Activated CD4-positive, alpha-beta T cell treated with anti-CD3 and anti-CD28 coated beads, Interleukin-10, Interleukin-2, amounts not matched to agents 100 ng/mL and 50 ng/mL, durations not matched to agents 16 hours and 8 hours (primary cell): Measurements from ENCODE around the gene TINAGL1.

Experiments used
- DNase-seq: peaks from one replicate; pipeline ENCODE4 v3.0.0-alpha.2; 2020

The TINAGL1 gene

DNA sequence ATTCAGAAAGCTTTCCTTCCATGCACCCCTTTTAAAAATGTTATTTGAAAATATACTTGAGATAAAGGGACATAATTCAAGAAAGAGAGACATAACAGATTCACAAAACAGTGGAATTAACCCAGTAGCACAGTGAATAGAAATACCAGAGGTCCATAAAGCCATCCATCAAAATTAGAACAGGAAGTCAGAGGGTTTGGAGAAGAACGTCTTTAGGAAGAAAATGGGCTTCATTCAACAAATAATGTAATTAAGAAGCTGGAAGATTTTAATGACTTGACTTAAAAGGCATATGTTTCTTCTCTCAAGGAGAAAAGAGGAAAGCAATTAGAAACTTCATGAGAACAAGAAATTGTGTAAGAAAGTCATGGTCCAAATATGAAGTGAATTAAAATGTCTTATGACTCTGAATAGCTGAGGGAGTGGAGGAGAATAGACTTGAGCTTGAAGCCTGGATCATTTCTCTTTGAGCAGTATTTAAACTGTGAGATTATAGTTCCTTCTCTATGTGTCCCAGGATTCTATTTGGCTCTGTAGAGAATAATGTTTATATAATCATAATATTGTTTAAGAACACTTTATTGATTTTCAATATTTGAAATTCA is 33.3 kb downstream of the TINAGL1 start:
- DNase-seq: no peak

DNA sequence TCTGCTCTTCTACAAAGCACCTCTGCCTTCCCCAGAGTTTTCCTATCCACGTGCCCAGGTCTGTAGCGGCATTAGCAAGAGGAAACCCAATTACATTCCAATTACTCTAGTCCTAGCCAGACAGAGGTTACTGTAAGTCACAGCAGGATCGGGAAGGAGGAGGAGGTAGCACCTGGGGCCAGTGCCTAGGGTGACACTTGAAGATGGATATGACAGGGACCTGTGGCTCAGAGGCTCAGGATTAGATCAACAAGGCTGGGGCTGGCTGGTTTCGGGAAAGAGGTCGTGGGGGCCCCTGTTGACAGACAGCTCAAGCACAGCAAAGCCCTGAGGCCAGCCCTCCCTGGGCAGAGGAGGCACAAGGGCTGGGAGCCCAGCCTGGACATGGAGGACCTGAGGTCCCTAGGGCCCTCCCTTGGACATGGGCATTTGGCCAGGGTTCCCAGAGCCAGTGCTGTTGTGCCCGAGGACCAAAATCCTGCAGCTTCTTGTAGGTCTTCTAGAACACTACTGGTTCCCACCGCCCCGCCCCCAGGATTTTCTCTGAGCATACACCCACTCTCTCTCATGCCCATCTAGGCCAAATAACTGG is 38.2 kb downstream of the TINAGL1 start:
- no peak for DNase-seq

DNA sequence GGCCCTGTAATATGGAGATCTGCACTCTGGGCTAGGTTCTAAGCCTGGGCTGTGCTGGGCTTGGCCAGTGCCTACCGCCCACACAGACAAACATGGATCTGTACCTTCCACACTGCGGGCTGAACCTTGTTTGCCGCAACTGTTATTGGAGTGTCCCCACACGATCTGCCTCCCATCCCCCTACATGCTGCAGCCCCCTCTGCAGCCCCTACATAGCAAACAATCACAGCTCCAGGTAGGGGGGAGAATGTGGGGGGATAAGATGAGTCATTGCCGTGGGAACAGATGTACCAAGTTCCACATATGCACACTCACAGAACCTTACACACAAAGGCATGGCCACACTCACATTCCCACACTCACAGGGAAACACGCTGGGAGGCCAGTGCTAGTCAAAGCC is 39.1 kb downstream of the TINAGL1 start:
- no peak for DNase-seq

DNA sequence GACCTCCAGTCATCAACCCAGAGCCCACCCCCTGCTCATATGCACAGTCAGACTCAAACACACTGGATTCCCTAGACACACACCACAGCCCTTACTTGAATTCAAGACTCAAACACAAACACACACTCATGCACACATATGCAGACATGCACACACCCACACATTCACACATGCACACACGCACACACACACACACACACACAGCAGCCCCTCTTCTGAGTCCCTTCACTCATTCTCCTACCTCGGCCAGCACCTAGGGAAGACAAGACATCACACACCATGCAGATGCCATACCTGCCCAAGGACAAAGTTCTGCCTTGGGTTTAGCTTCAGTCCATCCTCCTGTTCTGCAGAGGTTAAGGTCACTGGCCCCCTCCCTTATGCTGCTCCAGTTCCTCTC is 39.6 kb downstream of the TINAGL1 start:
- no peak for DNase-seq

DNA sequence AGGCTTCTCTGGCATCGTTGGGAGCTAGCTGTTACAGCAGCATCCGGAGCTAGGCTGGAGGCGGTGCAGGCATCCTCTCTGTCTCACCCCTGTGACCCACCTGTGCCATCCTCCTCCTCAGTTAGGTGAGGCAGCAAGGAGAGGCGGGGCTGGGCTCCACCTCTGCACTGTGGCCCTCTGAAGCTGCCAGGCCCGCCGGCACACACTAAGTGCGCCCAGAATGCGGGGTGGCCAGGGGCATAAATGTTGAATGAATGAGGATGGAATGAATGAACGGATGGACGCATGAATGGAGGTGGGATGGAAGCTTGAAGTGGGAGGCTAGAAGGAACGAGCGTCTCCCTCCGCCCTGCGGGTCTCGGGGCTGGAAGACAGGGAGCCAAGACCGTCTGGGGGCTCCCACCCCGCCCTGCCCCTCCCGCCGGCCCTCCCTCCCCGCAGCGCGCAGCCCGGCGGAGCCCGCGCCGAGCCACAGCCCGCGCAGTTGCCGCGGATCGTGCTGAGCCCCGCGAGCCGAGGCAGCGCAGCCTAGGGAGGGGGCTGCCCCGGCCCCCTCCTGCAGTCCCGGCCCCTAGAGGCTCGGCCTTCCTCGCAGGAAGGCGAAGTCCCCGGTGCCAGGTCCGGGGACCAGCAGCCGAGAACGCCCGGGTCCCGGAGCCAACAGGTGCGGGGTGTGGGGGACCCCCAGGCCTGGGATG is 41.1 kb downstream of the TINAGL1 start, which contains the start of gene HCRTR1:
Gene HCRTR1 (plus strand): TSS at position 472 of the 698 bp plus-strand sequence. CDS start 1,504 bp downstream, outside the sequence.
- no peak for DNase-seq

DNA sequence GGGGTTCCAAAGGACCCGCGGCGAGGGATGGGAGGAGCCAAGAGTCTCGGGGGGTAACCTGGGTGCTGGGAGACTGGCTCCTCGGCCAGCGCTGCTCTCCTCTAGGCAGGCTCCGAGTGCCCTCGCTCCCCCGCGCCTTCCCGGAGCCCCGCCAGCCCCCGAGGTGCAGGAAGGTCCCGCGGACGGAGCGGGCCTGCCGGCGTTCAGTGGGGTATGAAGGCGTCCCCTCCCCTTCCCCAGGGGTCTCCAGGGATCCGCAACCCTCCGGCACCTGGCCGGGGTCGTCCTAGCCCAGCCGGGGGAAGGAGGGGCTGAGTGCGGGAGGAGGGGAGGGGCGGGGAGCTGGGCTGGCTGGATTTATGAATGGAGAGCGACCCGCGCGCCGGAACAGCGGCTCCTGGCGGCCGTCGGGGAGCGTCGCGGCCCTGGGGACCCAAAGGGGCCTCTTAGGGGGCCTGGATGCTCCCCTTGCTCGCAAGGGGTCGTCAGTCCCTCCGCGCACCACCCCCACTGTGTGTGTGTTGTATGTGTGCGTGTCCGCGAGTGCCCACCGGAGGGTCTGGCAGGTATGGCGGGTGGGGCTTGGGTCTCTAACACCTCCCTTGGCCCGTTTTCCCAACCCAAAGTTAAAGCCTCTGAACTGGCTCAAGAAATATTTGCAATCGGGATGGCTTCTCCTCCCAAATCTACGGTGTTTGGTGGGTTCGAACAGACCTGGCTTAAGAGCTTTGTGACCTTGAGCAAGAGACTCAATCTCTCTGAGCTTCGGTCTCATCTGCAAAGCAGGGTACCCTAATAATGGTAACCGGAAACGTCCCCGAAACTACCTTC is 41.8 kb downstream of the TINAGL1 start:
- peak; percentile 45 for DNase-seq

- no peak for DNase-seq
These were observed 42.9 kb downstream of the TINAGL1 start for GRCh38 chr1:31618916-31619846.

GRCh38 chr1:31620631-31621497 is 44.5 kb downstream of the TINAGL1 start:
- DNase-seq: no peak

- no peak for DNase-seq
These were observed 45.1 kb downstream of the TINAGL1 start for GRCh38 chr1:31621498-31621820.

DNA sequence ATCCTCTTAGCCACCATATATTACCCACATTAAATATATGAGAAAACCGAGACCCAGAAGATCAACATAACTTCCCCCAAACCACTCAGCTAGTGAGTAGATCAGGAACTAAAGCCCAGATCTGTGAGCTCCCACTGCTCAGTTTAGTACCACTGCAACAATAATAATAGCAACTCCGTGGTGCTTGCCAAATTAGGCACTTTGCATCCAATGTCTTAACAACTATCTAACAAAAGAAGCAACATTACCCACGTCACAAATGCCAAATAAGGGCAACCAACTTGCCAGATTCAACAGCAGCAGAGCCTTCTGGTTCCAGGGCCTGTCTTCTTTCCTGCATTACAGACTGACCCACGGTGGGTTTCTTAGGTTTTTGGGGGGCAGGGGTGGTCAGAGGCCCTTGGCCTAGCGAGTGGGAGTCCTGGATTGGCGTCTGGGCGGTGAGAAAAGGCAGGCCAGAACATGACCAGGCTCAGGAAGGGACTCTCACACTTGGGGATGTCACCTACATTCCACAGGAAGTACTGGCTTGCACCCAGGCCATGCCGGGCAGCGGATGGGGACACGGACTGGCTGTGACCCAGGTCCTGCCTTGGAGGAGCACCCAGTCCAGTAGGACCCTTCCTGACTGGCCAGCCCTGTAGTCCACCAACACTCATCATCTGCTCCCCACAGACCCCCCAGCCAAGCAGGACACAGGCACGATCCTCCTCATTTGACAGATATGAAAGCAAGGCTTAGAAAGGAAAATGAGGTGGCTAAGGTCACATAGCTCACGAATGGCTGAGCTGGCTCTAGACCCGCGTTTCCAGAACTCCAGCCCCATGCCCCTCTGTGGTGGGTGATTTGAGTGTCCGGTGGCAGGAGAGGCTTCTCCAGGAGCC is 45.8 kb downstream of the TINAGL1 start:
- DNase-seq: no peak

DNA sequence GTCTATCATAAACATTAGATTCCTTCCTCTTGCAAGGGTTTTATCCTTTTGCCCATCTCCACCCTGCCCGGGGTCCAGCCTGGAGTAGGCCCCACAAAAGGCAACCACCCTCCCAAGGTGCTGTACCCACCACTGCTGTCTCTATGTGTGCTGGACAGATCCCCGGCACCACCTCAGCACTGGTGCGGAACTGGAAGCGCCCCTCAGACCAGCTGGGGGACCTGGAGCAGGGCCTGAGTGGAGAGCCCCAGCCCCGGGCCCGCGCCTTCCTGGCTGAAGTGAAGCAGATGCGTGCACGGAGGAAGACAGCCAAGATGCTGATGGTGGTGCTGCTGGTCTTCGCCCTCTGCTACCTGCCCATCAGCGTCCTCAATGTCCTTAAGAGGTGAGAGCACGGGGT is 47.0 kb downstream of the TINAGL1 start:
- DNase-seq: no peak

DNA sequence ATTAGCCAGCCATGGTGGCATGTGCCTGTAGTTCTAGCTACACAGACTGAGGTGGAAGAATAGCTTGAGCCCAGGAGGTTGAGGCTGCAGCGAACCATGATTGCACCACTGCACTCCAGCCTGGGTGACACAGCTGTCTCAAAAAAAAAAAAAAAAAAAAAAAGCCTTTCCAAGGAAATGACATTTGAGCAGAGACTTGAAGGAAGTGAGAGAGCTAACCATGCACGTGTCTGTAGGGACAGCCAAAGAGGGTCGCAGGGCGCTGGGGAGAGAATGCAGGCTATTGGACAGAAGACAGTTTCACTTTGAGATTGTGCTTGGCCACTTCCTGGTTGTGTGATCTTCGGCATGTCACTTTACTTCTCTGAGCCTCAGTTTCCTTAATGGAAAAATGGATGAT is 48.0 kb downstream of the TINAGL1 start:
- peak; percentile 27 for DNase-seq

- DNase-seq: no peak
These were observed 48.6 kb downstream of the TINAGL1 start for GRCh38 chr1:31624731-31625514.

- DNase-seq: no peak
These were observed 49.4 kb downstream of the TINAGL1 start for GRCh38 chr1:31625561-31626222.

DNA sequence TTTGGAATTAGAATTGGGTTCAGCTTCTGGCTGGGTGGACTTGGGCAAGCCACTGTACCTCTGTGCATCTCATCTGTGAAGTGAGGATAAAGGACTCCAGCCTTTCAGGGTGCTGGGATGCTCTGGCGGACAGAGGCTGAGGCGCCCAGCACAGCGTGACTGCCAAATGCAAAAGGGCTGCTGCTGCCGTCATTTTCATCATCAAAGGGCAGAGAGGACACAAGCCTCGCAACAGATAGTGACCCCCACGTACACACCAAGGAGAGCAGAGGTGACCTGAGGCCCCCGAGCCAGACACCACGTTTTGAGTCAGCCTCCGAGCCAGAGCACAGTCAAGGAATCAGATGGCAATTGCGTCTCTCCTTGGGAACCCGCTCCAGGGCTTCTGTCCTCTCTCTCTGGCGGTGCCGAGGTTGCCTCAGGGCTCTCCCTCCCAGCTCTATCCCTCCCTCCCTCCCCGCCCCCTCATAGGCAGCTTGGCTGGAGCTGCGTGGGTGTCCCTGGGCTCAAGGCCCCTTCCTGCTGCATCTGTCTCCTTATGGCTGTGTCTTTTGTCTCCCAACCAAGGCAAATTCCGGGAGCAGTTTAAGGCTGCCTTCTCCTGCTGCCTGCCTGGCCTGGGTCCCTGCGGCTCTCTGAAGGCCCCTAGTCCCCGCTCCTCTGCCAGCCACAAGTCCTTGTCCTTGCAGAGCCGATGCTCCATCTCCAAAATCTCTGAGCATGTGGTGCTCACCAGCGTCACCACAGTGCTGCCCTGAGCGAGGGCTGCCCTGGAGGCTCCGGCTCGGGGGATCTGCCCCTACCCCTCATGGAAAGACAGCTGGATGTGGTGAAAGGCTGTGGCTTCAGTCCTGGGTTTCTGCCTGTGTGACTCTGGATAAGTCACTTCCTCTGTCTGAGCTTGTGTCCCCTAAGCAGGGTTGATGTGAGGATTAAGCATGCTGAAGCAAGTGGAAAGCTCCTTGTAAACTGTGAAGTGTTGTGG is 50.2 kb downstream of the TINAGL1 start:
- DNase-seq: no peak

DNA sequence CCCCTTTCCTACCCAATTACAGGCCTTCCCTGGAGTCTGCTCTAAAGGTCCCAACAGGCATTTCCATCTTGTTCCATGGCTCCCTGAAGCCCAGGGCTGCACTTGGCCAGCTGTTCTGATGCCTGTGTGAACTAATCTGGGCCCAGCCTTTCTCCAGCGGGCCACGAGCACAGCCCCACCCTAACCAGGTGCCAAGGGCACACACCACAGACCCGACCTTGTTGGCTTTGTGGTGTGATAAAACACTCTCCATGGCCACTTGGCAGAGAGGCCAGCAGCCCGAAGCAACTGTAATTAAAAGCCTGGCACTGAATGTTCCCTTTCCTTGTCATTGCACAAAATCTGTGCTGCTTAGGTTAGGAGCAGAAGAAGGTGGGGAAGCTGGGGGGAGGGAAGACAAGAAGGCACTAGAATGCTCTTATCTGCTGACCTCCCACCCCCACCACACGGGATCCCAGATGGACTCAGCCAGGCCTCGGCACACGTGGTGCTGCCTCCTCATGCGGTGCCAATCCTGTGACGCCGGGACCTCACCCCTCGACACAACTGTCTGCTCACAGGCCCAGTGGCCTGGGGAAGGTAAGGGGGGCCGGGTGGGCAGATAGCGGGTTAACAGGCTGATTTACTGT is 51.1 kb downstream of the TINAGL1 start:
- no peak for DNase-seq

GRCh38 chr1:31627930-31628559 is 51.7 kb downstream of the TINAGL1 start:
- no peak for DNase-seq
